CD4-positive, alpha-beta T cell treated with Interleukin-17A for 4 hours (primary cell): Measurements from ENCODE around the gene SLC8A1.

Experiments
- DNase-seq: peaks from one replicate; pipeline ENCODE4 v3.0.0-alpha.2; 2020; ENCODE audit warnings: mixed read lengths

SLC8A1 gene

DNA sequence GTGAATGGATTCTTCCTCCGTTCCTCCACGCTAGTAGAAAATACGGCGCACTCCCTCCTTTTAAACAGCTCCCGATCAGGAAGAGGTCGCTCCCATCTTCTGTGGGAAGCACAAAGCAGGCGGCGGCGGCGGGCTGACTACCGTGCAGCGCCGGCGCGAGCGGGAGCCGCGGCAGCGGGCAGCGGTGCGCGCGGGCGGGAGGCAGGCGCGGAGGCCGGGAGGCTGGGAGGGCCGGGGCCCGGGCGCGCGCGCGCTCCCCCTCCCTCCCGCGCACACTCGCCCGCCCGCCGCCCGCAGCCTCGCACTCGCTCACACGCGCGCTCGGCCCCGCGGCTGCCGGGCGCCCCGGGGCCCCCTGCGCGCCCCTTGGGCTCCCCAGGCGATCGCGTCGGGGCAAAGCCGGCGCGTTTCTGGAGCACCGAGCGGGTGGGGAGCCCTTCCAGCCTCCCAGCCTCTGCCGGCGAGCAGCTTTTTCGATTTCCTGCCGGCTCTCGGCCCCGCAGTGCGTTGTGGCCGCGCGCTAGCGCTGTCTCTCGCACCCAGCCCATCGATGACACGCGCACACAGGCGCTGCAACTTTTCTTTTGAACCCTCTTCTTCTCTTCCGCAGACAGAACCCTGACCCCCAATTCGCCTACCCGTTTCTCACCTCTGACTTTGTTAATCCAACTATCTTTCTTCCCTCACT is at the start of gene SLC8A1:
SLC8A1 (minus strand) TSS at position 173 of the 688 bp plus-strand sequence.
- no peak for DNase-seq

DNA sequence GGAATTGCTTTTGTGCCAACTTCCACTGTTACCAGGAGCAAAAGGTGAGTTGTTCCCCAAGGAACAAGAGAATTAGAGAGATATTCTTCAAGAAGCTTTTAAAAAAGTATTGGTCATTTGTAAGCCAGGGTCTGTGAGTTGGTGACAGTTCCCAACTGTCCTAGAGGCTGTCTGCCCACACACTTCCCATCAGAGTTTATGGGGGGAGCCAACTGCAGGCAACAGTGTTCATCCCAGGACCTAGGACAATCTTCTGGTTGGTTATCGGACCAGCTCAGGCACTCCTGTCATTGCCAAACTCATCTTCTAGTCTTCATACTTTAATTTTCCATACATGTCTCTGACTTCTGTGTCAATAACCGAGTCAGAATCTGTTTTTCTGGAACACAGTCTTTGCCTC is 47.5 kb upstream of the SLC8A1 start:
- DNase-seq, result no peak

DNA sequence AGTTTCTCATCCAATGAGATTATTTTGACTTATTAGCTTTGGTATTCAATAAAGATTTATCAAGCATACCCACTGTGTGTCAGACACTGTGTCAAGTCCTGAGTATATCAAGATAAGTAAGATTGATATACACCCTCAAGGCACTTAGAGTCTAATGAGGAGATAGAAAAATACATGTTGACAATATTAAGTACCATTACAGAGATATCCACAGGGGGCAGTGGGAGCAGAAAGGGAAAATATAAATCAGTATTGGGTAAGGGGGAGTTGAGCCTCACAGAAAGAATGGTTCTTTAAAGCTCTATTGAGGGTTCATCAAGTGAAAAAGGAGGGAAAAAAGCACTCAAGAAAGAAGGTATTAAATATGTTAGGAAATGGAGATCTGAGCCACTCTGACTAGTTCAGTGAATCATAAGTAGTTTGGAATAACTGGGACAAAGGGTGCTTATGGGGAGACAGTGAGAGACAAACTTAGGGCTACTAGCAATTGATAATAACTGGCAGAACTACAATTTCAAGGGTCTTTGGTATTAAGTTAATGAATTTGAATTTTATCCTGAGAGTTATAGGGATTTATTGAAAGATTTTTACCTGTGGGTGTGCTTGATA is 45.5 kb upstream of the SLC8A1 start:
- no peak for DNase-seq

DNA sequence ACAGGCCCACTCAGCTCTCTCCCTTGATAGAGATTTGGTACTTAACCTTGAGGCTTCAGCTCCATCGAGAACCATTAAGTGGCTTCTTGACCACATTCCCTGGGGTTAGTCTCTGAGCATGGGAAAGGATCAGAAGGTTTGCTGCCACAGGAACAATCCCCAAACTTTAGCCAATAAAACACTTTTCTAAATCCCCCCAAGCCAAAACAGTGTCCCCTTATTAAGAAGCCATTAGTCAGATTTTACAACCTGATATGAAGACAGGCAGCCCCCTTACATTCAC is 37.7 kb upstream of the SLC8A1 start:
- DNase-seq, result no peak

DNA sequence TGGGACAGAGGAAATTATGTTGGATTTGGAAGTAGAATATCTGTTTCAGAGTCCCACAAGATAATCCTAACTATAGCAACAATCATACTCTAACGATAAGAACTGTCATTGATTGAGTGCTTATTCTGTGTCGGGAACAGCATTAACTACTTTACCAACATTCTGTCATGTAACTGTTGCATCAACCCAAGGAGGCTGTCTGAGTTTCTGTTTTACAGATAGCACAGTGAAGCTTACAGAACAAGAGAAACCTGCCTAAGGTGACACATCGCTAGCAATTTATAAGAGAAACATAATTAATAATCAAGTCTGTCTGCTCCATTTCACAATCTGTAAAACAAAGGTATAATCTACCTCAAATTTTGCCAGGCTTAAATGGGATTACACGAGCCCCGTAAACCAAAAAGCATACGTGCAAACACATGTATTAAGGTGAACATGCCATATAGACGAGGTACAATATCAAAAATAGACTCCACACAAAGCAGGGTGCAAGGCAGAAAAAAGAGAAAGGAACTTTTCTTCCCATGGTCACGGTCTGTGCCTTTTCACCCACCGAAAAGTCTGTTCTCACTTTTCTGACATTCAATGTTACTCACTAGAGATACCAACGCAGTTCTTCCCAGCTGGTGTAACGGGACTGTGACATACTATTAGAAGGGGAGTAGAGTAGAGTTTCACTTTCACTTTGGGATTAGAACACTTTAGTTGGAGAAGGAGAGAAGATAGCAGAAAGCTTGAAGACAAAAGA is 37.2 kb upstream of the SLC8A1 start:
- no peak for DNase-seq

- DNase-seq, result no peak
These were observed 36.3 kb upstream of the SLC8A1 start for GRCh38 chr2:40488101-40488601.

GRCh38 chr2:40487602-40488001 is 35.7 kb upstream of the SLC8A1 start:
- DNase-seq, result no peak

- no peak for DNase-seq
These were observed 34.0 kb upstream of the SLC8A1 start for GRCh38 chr2:40485854-40486253.

DNA sequence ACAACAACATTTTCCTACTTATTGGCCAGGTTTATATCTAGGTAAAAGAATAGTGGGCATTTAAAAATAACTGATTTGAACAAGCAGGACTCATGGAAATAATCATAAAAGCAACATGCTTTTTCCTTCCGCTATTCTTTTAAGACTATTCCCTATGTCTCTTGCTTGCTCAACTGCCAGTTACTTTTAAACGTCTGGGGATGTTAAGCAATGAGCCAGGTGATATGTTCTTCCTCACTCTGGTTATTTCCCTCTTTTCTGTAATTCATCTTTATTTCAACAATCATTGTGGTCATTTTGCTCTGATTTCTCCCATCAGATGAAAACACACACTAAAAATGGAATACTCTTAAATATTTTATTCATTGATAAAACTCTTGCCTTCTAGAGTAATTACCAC is 33.4 kb upstream of the SLC8A1 start:
- no peak for DNase-seq

DNA sequence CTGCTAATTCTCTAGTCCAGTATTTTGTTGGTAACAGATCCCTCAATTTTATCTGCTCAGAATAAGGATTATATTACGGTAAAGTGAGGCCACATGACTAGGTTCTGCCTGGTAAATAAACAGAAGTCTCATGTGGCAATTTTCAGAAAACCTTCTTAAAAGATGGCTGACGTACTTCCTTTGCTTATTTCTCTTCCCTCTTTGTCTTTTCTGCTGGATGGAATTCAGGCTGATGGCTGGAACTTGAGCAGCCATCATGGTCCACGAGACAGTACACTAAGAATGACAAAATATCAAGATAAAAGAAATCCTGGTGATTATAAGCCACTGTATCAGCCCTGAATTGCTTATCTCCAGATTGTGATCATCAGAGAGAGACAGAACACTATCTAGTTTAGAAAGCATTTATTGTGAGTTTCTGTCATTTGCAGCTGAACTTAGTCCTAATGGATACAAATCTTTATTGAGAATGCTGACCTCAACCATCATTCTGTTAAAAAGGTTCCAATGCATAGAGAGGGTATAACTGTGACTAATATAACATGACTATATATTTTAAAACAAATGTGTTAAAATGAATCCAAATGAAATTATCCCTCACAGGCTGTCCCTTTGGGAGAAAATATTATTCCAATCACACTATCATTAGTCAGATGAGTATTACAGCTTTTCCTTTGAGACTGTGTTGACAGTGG is 31.8 kb upstream of the SLC8A1 start:
- no peak for DNase-seq

DNA sequence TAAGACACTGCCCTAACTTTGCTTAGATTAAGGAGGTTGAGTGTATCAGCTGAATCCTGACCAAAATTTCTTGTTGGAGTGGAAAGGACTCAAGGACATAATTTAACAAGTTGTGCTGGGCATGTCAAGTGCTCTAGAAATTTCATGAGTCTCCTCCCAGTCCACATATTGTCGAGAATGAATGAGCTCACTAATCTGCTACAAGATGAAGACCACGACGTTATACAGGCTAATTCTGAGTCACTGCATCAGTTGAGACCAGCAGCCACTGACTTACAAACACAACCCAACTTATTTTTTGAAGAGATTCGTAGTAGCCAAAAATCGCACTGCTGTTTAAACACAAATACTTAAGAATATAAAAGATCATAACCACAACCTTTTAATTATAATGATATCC is 28.7 kb upstream of the SLC8A1 start:
- no peak for DNase-seq

DNA sequence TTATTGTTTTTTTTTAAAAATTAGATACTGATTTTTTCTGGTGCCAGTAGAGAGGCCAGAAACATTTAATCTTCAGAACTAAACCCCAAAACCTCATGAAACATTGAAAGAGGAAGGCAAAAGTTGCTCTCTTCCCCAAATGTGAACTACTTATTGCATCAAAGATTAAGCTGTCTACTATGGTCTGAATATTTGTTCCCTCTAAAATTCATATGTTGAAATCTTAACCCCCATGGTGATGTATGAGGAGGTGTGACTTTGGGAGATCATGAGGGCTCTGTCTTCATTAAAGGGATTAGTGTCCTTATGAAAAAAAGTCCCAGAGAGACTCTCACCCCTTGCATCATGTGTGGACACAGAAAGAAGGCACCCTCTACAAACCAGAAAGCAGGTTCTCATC is 28.2 kb upstream of the SLC8A1 start:
- DNase-seq, result no peak

- no peak for DNase-seq
These were observed 25.5 kb upstream of the SLC8A1 start for GRCh38 chr2:40477361-40477760.

GRCh38 chr2:40476436-40476835 is 24.5 kb upstream of the SLC8A1 start:
- DNase-seq, result no peak

GRCh38 chr2:40474306-40474705 is 22.4 kb upstream of the SLC8A1 start:
- DNase-seq, result no peak

DNA sequence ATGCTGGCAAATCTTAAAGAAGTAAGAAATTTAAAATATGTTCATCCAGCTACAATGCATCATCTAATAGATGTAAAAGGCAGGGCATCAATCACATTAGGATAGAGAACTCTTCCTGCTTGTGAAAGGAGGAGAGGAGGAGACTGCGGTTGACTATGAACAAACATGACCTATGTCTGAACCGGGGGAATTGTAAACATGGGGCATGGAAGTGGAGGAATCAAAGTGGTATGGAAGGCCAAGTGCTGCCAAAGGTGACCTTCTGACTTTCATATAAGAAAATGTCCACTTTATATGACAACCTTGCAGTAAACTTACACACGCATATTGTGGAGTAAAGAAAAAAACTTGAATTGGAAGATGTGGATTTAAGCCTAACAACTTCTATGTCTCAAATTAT is 20.0 kb upstream of the SLC8A1 start:
- DNase-seq, result no peak

- DNase-seq, result no peak
These were observed 19.2 kb upstream of the SLC8A1 start for GRCh38 chr2:40470822-40471813.

DNA sequence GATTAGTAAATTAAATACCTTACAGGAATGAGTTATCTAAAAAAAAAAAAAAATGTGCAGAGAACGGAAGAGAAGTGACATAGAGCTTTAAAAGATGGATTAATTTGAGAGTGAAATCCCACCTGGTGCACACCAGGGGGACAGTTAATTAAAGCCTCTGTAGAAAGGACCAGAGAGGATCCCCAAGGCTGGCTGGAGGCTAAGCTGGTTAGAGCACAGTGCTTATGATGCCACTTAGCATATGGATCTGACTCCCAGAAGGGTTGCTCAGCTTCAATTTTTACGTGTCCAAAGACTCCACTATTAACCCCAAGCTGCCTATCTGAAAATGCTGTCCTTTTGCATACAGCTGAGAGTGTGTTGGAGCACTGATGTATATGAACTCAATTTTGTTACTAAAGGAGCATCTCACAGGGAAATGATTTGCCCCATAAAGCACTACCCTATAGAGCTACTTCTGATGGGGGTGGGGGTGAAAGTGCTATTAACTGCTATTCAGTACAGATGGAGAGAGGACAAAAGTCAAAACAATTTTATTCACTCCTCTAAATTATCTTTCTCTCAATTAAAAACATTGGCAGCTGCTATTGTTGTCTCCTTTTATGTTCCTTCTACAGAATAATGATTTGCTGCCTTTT is 15.2 kb upstream of the SLC8A1 start:
- no peak for DNase-seq

GRCh38 chr2:40466332-40466906 is 14.5 kb upstream of the SLC8A1 start:
- DNase-seq, result no peak

DNA sequence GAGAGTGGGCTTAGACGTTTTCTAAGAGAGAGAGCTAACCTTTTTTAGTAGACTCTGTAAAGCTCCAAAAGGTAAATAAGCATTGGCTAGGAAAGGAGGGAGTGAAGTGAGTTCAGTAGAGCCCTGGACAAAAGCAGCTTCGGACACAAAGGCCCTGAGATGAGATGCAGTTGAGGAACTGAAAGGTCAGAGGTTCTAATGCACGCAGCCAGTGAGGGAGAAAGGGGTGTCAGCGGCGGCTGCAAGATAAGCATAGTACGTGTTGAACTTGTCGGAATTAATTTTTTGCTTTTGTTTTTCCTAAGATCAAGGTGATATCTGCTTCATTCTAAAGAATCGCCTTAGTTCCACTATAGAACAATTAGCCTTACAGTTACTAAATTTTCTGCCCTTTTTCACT is 11.2 kb upstream of the SLC8A1 start:
- no peak for DNase-seq

DNA sequence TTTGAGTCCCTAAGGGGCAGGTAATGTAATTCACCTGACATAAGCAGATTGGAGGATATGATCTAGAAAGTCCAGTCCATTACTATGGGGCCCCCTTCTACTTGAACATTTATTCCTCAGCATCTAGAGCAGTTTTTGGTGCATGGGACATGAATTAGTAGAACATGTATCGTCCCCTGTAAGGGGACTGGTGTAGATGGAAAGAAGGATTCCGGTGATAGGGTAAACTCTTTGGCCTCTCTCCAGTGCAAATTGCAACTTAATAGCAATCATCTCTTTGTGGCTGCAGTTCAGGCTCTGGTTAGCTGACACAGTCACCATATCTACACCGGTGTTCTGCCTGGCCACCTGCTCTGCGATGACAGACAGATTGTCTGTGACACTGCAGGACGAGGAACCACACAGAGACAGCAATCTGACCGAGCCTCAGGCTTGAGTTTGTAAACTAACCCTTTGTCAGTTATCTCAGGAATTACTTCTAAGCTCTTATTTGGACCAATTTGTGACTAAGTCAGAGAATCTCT is 6.4 kb upstream of the SLC8A1 start:
- DNase-seq, result no peak
